HepG2 (cell line): Measurements from ENCODE around the gene RPL35. TPM values are rescaled to one million over a fixed set of nuclear protein-coding genes. Genes with fewer than 3 reads are reported as not detected.

ENCODE experiments used
- GPN1 ChIP-seq: sonication (generic); formaldehyde crosslinking; IDR thresholded peaks from 2 replicates; pipeline ENCODE4 v1.5.1; 2020; ENCODE audit warnings: missing genetic modification reagents, borderline replicate concordance
- KAT8 ChIP-seq: IDR thresholded peaks from 2 replicates; pipeline ENCODE4 v1.6.1; 2016; ENCODE audit warnings: missing genetic modification reagents, missing compliant biosample characterization
- RFXANK ChIP-seq: IDR thresholded peaks from 2 replicates; pipeline ENCODE4 v1.6.1; 2016
- RFXAP ChIP-seq: sonication (generic); formaldehyde crosslinking; IDR thresholded peaks from 2 replicates; pipeline ENCODE4 v1.4.0; 2020; ENCODE audit warnings: missing genetic modification reagents, borderline replicate concordance
- SP140L ChIP-seq: sonication (generic); formaldehyde crosslinking; IDR thresholded peaks from 2 replicates; pipeline ENCODE4 v1.4.0; 2020; ENCODE audit warnings: missing genetic modification reagents, borderline replicate concordance
- ZNF232 ChIP-seq: sonication (generic); formaldehyde crosslinking; IDR thresholded peaks from 2 replicates; pipeline ENCODE4 v1.4.0; 2020; ENCODE audit warnings: missing genetic modification reagents, borderline replicate concordance
- ZNF281 ChIP-seq: sonication (generic); formaldehyde crosslinking; IDR thresholded peaks from 2 replicates; pipeline ENCODE4 v1.4.0; 2020; ENCODE audit warnings: missing genetic modification reagents, borderline replicate concordance
- ZNF34 ChIP-seq: sonication (generic); formaldehyde crosslinking; IDR thresholded peaks from 2 replicates; pipeline ENCODE4 v1.4.0; 2020; ENCODE audit warnings: mild to moderate bottlenecking, missing genetic modification reagents, borderline replicate concordance
- ZNF552 ChIP-seq: sonication (generic); formaldehyde crosslinking; IDR thresholded peaks from 2 replicates; pipeline ENCODE4 v1.9.0; 2022; ENCODE audit warnings: missing genetic modification reagents, mild to moderate bottlenecking, borderline replicate concordance
- polyA plus RNA-seq, 8 experiments: library from polyadenylated mRNA; depleted of rRNA in 3 of 8; stranded (reverse) in 7 of 8; unstranded in 1 of 8; fragments of >200 nt; fragmentation: Illumina TruSeq in 4 of 8; extraction: Trizol in 4 of 8; gene quantifications; 2 replicates each; pipeline versions ENCODE4 v1.2.1 to v1.2.3, GENCODE V29; 2011 to 2016; ENCODE audit warnings: low read depth in 4 of 8, missing spikeins in 1 of 8, mixed read lengths in 1 of 8; ENCODE audit not compliant: insufficient read depth in 1 of 8
- total RNA-seq, 5 experiments: library from RNA; depleted of rRNA; stranded (reverse); fragments of >200 nt; fragmentation: Illumina TruSeq; extraction: Trizol; gene quantifications; 2 replicates each; pipeline ENCODE4 v1.2.3, GENCODE V29; 2016; ENCODE audit warnings: low read depth in 1 of 5
- TF ChIP-seq, protein P1 (sequence below): sonication (generic); formaldehyde crosslinking; IDR thresholded peaks from 2 replicates; pipeline ENCODE4 v1.4.0; 2020; ENCODE audit warnings: missing genetic modification reagents, borderline replicate concordance
- TF ChIP-seq, protein P2 (sequence below): sonication (generic); formaldehyde crosslinking; conservative IDR thresholded peaks from 2 replicates; pipeline ENCODE4 v1.4.0; 2020; ENCODE audit warnings: missing genetic modification reagents
- TF ChIP-seq, protein P3 (sequence below): sonication (generic); formaldehyde crosslinking; IDR thresholded peaks from 2 replicates; pipeline ENCODE4 v1.8.1; 2023; ENCODE audit warnings: mild to moderate bottlenecking, inconsistent platforms, moderate library complexity, missing genetic modification reagents, borderline replicate concordance
- TF ChIP-seq, protein P4 (sequence below): sonication (generic); formaldehyde crosslinking; IDR thresholded peaks from 2 replicates; pipeline ENCODE4 v1.4.0; 2020; ENCODE audit warnings: missing genetic modification reagents, mild to moderate bottlenecking, borderline replicate concordance

Gene RPL35
- total and polyA plus RNA-seq, 2 of the 13 experiments (the other 11 are each of a cell fraction or from before 2014, with no cell fraction given) = 2,153 to 2,935 TPM

GRCh38 chr9:124861342-124862229 is at the start of gene RPL35, which contains the start of gene ARPC5L (continued):
- TF ChIP-seq, protein P1, sequence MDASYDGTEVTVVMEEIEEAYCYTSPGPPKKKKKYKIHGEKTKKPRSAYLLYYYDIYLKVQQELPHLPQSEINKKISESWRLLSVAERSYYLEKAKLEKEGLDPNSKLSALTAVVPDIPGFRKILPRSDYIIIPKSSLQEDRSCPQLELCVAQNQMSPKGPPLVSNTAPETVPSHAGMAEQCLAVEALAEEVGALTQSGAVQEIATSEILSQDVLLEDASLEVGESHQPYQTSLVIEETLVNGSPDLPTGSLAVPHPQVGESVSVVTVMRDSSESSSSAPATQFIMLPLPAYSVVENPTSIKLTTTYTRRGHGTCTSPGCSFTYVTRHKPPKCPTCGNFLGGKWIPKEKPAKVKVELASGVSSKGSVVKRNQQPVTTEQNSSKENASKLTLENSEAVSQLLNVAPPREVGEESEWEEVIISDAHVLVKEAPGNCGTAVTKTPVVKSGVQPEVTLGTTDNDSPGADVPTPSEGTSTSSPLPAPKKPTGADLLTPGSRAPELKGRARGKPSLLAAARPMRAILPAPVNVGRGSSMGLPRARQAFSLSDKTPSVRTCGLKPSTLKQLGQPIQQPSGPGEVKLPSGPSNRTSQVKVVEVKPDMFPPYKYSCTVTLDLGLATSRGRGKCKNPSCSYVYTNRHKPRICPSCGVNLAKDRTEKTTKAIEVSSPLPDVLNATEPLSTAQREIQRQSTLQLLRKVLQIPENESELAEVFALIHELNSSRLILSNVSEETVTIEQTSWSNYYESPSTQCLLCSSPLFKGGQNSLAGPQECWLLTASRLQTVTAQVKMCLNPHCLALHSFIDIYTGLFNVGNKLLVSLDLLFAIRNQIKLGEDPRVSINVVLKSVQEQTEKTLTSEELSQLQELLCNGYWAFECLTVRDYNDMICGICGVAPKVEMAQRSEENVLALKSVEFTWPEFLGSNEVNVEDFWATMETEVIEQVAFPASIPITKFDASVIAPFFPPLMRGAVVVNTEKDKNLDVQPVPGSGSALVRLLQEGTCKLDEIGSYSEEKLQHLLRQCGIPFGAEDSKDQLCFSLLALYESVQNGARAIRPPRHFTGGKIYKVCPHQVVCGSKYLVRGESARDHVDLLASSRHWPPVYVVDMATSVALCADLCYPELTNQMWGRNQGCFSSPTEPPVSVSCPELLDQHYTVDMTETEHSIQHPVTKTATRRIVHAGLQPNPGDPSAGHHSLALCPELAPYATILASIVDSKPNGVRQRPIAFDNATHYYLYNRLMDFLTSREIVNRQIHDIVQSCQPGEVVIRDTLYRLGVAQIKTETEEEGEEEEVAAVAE = peak; percentile 2; the same call in 1 of the 2 replicates
- TF ChIP-seq ZNF552 (CRISPR knock-in tag) = peak; percentile 59; the same call in 1 of the 2 replicates
- TF ChIP-seq RFXANK (CRISPR knock-in tag) = no peak
- TF ChIP-seq RFXAP (CRISPR knock-in tag) = peak; percentile 8; the same call in 1 of the 2 replicates
- TF ChIP-seq, protein P2, sequence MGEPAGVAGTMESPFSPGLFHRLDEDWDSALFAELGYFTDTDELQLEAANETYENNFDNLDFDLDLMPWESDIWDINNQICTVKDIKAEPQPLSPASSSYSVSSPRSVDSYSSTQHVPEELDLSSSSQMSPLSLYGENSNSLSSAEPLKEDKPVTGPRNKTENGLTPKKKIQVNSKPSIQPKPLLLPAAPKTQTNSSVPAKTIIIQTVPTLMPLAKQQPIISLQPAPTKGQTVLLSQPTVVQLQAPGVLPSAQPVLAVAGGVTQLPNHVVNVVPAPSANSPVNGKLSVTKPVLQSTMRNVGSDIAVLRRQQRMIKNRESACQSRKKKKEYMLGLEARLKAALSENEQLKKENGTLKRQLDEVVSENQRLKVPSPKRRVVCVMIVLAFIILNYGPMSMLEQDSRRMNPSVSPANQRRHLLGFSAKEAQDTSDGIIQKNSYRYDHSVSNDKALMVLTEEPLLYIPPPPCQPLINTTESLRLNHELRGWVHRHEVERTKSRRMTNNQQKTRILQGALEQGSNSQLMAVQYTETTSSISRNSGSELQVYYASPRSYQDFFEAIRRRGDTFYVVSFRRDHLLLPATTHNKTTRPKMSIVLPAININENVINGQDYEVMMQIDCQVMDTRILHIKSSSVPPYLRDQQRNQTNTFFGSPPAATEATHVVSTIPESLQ (CRISPR knock-in tag) = peak; percentile 75
- TF ChIP-seq, protein P3, sequence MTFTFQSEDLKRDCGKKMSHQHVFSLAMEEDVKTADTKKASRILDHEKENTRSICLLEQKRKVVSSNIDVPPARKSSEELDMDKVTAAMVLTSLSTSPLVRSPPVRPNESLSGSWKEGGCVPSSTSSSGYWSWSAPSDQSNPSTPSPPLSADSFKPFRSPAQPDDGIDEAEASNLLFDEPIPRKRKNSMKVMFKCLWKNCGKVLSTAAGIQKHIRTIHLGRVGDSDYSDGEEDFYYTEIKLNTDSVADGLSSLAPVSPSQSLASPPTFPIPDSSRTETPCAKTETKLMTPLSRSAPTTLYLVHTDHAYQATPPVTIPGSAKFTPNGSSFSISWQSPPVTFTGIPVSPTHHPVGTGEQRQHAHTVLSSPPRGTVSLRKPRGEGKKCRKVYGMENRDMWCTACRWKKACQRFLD (CRISPR knock-in tag) = peak; percentile 23; the same call in 1 of the 2 replicates
- TF ChIP-seq ZNF232 (CRISPR knock-in tag) = peak; percentile 36; the same call in 1 of the 2 replicates
- TF ChIP-seq KAT8 = peak; percentile 86
- no peak for TF ChIP-seq ZNF34
- TF ChIP-seq ZNF281 (CRISPR knock-in tag) = peak; percentile 6; the same call in 1 of the 2 replicates
- TF ChIP-seq SP140L (CRISPR knock-in tag) = no peak
- TF ChIP-seq GPN1 (CRISPR knock-in tag) = no peak
- TF ChIP-seq, protein P4, sequence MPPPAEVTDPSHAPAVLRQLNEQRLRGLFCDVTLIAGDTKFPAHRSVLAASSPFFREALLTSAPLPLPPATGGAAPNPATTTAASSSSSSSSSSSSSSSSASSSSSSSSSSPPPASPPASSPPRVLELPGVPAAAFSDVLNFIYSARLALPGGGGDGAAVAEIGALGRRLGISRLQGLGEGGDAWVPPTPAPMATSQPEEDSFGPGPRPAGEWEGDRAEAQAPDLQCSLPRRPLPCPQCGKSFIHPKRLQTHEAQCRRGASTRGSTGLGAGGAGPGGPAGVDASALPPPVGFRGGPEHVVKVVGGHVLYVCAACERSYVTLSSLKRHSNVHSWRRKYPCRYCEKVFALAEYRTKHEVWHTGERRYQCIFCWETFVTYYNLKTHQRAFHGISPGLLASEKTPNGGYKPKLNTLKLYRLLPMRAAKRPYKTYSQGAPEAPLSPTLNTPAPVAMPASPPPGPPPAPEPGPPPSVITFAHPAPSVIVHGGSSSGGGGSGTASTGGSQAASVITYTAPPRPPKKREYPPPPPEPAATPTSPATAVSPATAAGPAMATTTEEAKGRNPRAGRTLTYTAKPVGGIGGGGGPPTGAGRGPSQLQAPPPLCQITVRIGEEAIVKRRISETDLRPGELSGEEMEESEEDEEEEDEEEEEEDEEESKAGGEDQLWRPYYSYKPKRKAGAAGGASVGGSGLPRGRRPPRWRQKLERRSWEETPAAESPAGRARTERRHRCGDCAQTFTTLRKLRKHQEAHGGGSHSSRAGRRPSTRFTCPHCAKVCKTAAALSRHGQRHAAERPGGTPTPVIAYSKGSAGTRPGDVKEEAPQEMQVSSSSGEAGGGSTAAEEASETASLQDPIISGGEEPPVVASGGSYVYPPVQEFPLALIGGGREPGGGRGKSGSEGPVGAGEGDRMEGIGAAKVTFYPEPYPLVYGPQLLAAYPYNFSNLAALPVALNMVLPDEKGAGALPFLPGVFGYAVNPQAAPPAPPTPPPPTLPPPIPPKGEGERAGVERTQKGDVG = no peak
